IMR-90 (cell line): ENCODE results near the gene NEK6. TPM values are rescaled to one million over a fixed set of nuclear protein-coding genes. Genes with fewer than 3 reads are reported as not detected.

Experiments used
- ATAC-seq: fragments of 200-7000 bp; cut with Tn5 transposase; 2 replicates; pipeline ENCODE4 v1.9.1; 2020; ENCODE audit warnings: low read depth, mild to moderate bottlenecking, moderate library complexity
- BruUV-seq: library from RNA; stranded (reverse); fragments of 400-500 nt; replicated peaks from 2 replicates; lab custom pipeline; 2021; lab: Mats Ljungman, UMichigan
- CTCF ChIA-PET: fragments of 300-600 bp; formaldehyde crosslinking; extraction: SDS; loops from one replicate; lab custom pipeline; 2021; ENCODE audit warnings: antibody characterized with exemption; lab: Yijun Ruan, JAX
- POLR2A ChIA-PET: fragments of 300-600 bp; sonication (Branson Sonifier 250); formaldehyde crosslinking; loops from one replicate; lab custom pipeline; 2022; ENCODE audit warnings: antibody characterized with exemption; ENCODE audit not compliant: unreplicated experiment; lab: Charles Lee
- DNase-seq: peaks from one replicate; pipeline ENCODE4 v3.0.0; 2013
- H2AFZ ChIP-seq: replicated peaks from 2 replicates; pipeline ENCODE3; 2013; ENCODE audit warnings: low read length, mild to moderate bottlenecking; ENCODE audit not compliant: poor library complexity
- H2AK5ac ChIP-seq: 2 replicates; pipeline ENCODE4 v1.6.1; 2013; ENCODE audit warnings: low read depth, low read length, inconsistent platforms
- H2AK9ac ChIP-seq: replicated peaks from 2 replicates; pipeline ENCODE3; 2013; ENCODE audit warnings: mild to moderate bottlenecking, low read depth, low read length, moderate library complexity; ENCODE audit not compliant: poor library complexity
- H2BK120ac ChIP-seq: 2 replicates; pipeline ENCODE4 v1.6.1; 2013; ENCODE audit warnings: low read depth, low read length, inconsistent platforms
- H2BK15ac ChIP-seq: 3 replicates; pipeline ENCODE4 v1.6.1; 2013; ENCODE audit warnings: low read depth, low read length, inconsistent platforms
- H2BK20ac ChIP-seq: 2 replicates; pipeline ENCODE4 v1.6.1; 2013; ENCODE audit warnings: low read depth, mild to moderate bottlenecking, inconsistent platforms, low read length, moderate library complexity
- H2BK5ac ChIP-seq: 2 replicates; pipeline ENCODE4 v1.6.1; 2013; ENCODE audit warnings: mild to moderate bottlenecking, low read depth, low read length, inconsistent platforms; ENCODE audit not compliant: poor library complexity, severe bottlenecking
- H3K14ac ChIP-seq: replicated peaks from 2 replicates; pipeline ENCODE4 v1.6.1; 2013; ENCODE audit warnings: low read depth, low read length, inconsistent platforms
- H3K18ac ChIP-seq: 2 replicates; pipeline ENCODE4 v1.6.1; 2013; ENCODE audit warnings: low read depth, low read length, control low read depth
- H3K23ac ChIP-seq: 2 replicates; pipeline ENCODE4 v1.6.1; 2013; ENCODE audit warnings: low read depth, low read length, inconsistent platforms
- H3K27ac ChIP-seq: 2 replicates; pipeline ENCODE4 v1.5.1; 2013; ENCODE audit warnings: mild to moderate bottlenecking, control low read depth, low read length; ENCODE audit not compliant: insufficient read depth
- H3K27me3 ChIP-seq: 2 replicates; pipeline ENCODE4 v1.6.1; 2013; ENCODE audit warnings: low read length; ENCODE audit not compliant: control insufficient read depth, insufficient read depth
- H3K36me3 ChIP-seq: 2 replicates; pipeline ENCODE4 v1.6.1; 2013; ENCODE audit warnings: low read length, mixed read lengths; ENCODE audit not compliant: control insufficient read depth, insufficient read depth
- H3K4ac ChIP-seq: 2 replicates; pipeline ENCODE4 v1.6.1; 2013; ENCODE audit warnings: low read depth, low read length, inconsistent platforms
- H3K4me1 ChIP-seq: 2 replicates; pipeline ENCODE4 v1.6.1; 2013; ENCODE audit warnings: low read length, mixed read lengths; ENCODE audit not compliant: control insufficient read depth, insufficient read depth
- H3K4me2 ChIP-seq: 2 replicates; pipeline ENCODE4 v1.6.1; 2013; ENCODE audit warnings: low read depth, mild to moderate bottlenecking, control low read depth, low read length, moderate library complexity
- H3K4me3 ChIP-seq: 2 replicates; pipeline ENCODE4 v1.5.1; 2013; ENCODE audit warnings: low read depth, mild to moderate bottlenecking, control low read depth, low read length, moderate library complexity; ENCODE audit not compliant: insufficient read depth
- H3K56ac ChIP-seq: 2 replicates; pipeline ENCODE4 v1.6.1; 2013; ENCODE audit warnings: low read length, inconsistent platforms; ENCODE audit not compliant: insufficient read depth; ENCODE audit errors: extremely low read depth
- H3K79me1 ChIP-seq, 2 experiments: 2 replicates each; pipeline ENCODE4 v1.6.1; 2013; ENCODE audit warnings: low read length in 2 of 2, inconsistent platforms in 1 of 2, low read depth in 1 of 2
- H3K9ac ChIP-seq: 2 replicates; pipeline ENCODE4 v1.6.1; 2013; ENCODE audit warnings: low read depth, low read length, control low read depth
- H3K9me1 ChIP-seq: 2 replicates; pipeline ENCODE4 v1.6.1; 2013; ENCODE audit warnings: low read length, inconsistent platforms; ENCODE audit not compliant: insufficient read depth
- H3K9me3 ChIP-seq: 2 replicates; pipeline ENCODE4 v1.6.1; 2013; ENCODE audit warnings: low read length; ENCODE audit not compliant: control insufficient read depth, insufficient read depth
- H4K20me1 ChIP-seq: 2 replicates; pipeline ENCODE4 v1.6.1; 2013; ENCODE audit warnings: low read length, inconsistent platforms; ENCODE audit not compliant: insufficient read depth
- H4K5ac ChIP-seq: 2 replicates; pipeline ENCODE4 v1.6.1; 2013; ENCODE audit warnings: mild to moderate bottlenecking, low read depth, low read length, control low read depth
- H4K8ac ChIP-seq, 2 experiments: 2 replicates each; pipeline ENCODE4 v1.6.1; 2013; ENCODE audit warnings: low read depth in 2 of 2, low read length in 2 of 2, control low read depth in 1 of 2, inconsistent platforms in 1 of 2
- H4K91ac ChIP-seq: 2 replicates; pipeline ENCODE4 v1.6.1; 2013; ENCODE audit warnings: low read depth, low read length, inconsistent platforms; ENCODE audit not compliant: insufficient read depth
- CEBPB ChIP-seq: IDR thresholded peaks from 2 replicates; pipeline ENCODE4 v1.6.1; 2012; ENCODE audit warnings: low read depth, low read length, improper control_type of control experiment
- POLR2A ChIP-seq: IDR thresholded peaks from 2 replicates; pipeline ENCODE4 v1.6.1; 2012; ENCODE audit warnings: mild to moderate bottlenecking, low read depth, low read length
- RCOR1 ChIP-seq: IDR thresholded peaks from 2 replicates; pipeline ENCODE4 v1.6.1; 2012; ENCODE audit warnings: mild to moderate bottlenecking, low read length, improper control_type of control experiment; ENCODE audit not compliant: insufficient replicate concordance
- WGBS, 2 experiments: methylation state at CpG; one replicate each; pipeline versions ENCODE4 v1.1.5 to v1.1.7; 2013; ENCODE audit warnings: missing lambda C conversion rate in 2 of 2; ENCODE audit not compliant: insufficient read length in 1 of 2; ENCODE audit errors: extremely low coverage in 2 of 2; 5-methylcytosine and 5-hydroxymethylcytosine counted together
- dilution Hi-C: fragments of 300-500 bp; cut with HindIII; formaldehyde crosslinking; loops from one replicate; pipeline ENCODE4 v1.14.3; 2018; ENCODE audit warnings: low sequenced_read_pairs; ENCODE audit not compliant: unreplicated experiment
- in situ Hi-C: fragments of 300-500 bp; cut with MboI; formaldehyde crosslinking; loops from 3 replicates; pipeline ENCODE4 v1.14.3; 2019; ENCODE audit warnings: low sequenced_read_pairs, inconsistent platforms, mixed read lengths
- intact Hi-C: fragments of 100-400 bp; cut with micrococcal nuclease; formaldehyde crosslinking; loops from 2 replicates; pipeline ENCODE4 v1.10.0; 2022
- polyA plus RNA-seq, 3 experiments: library from polyadenylated mRNA; depleted of rRNA; stranded (reverse); fragments of >200 nt; gene quantifications; 2 replicates each; pipeline ENCODE4 v1.2.3, GENCODE V29; 2012; ENCODE audit warnings: low replicate concordance in 1 of 3
- total RNA-seq: library from RNA; depleted of rRNA; stranded (reverse); fragments of >200 nt; gene quantifications from 2 replicates; pipeline ENCODE4 v1.2.3, GENCODE V29; 2012

NEK6 gene
- total and polyA plus RNA-seq, 2 of the 4 experiments (the other 2 are of a cell fraction) = 79.9 to 112 TPM

- peak overlapping the region; percentile 72 for H3K18ac ChIP-seq
- in situ Hi-C loops = no loop called here
- peak overlapping the region; percentile 94 for H4K5ac ChIP-seq
- H3K9me1 ChIP-seq = peaks cover 19% of the 10 kb centered on the region
- dilution Hi-C loops = no loop called here
- H2BK20ac ChIP-seq = peak overlapping the region; percentile 88
- H3K27me3 ChIP-seq = no peaks in the 10 kb centered on the region
- intact Hi-C loops = loop anchor here (10.0 kb wide), 3 partner anchors 202 to 712 kb away; no protein-coding TSS in a partner anchor
- peak overlapping the region; percentile 94 for H3K23ac ChIP-seq
- H4K20me1 ChIP-seq = peaks cover 22% of the 10 kb centered on the region
- TF ChIP-seq RCOR1 (peak; percentile 78), POLR2A (0 out of 2 replicates have a peak, but pooled peaks have one; percentile 10), CEBPB (no peak)
- H2BK15ac ChIP-seq = peak overlapping the region; percentile 84; the same call in 1 of the 3 replicates
- ATAC-seq (no peak), DNase-seq (no peak)
- peaks cover 3 to 32% of the 10 kb centered on the region in 2 experiments; a peak in 3 of 4 replicates for H3K79me1 ChIP-seq
- H3K14ac ChIP-seq = peak overlapping the region; percentile 96
- ChIA-PET CTCF (interaction anchor here (0.5 to 1.0 kb wide), 3 partner anchors 10 to 279 kb away, joined by 3 to 6 read pairs (median 3); no protein-coding TSS in a partner anchor), POLR2A (no interaction called here)
- H2BK120ac ChIP-seq = peak overlapping the region; percentile 91
- H3K9ac ChIP-seq = peak overlapping the region; percentile 84
- H3K4me2 ChIP-seq = peak overlapping the region; percentile 73
- peak overlapping the region; percentile 95 for H3K4ac ChIP-seq
- H3K9me3 ChIP-seq = no peaks in the 10 kb centered on the region
- H3K36me3 ChIP-seq = 0 out of 2 replicates have a peak, but pooled peaks cover 2% of the 10 kb centered on the region
- peaks cover 29% of the 10 kb centered on the region for H3K4me1 ChIP-seq
- H2AK9ac ChIP-seq = peak overlapping the region; percentile 97
- BruUV-seq = no TSS peak
- peak overlapping the region; percentile 97 for H4K91ac ChIP-seq
- H3K27ac ChIP-seq = peak overlapping the region; percentile 94
- peak overlapping the region; percentile 100 for H2BK5ac ChIP-seq
- peak overlapping the region; percentile 78 for H3K4me3 ChIP-seq
- peak overlapping the region; percentile 97 for H2AK5ac ChIP-seq
- peak overlapping the region; percentile 77 for H3K56ac ChIP-seq
- peak overlapping the region; percentile 87 for H2AFZ ChIP-seq
- 25% methylated on average over 7 of the region's 31 CpGs; no CpG with 5 or more reads in 1 of the 2 experiments for WGBS, 2 experiments
- peak overlapping the region; percentile 86 to 97 for H4K8ac ChIP-seq
These were observed 492 bp upstream of the NEK6 start for GRCh38 chr9:124257070-124257843.
